Measurements from ENCODE around the gene MLANA.

DNA sequence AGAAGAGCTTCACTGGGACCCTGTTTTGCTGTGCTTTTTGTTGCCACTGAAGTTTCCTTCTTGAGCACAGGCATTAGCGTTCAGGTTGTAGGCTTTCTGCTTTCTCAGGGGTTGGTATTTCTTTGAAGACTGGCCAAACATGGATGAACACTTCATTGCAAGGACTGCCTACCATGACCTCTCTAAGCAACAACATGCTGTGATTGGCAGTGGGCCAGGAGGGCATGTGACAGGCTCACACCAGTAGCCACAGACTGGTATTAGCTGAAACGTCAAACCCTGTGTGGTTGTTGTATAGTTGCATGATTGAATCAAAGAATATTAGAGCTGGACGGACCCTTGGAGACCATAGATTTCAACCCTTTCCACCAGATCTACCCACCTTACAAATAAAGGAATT is 20.0 kb upstream of the MLANA start:
- TF ChIP-seq, protein P1, sequence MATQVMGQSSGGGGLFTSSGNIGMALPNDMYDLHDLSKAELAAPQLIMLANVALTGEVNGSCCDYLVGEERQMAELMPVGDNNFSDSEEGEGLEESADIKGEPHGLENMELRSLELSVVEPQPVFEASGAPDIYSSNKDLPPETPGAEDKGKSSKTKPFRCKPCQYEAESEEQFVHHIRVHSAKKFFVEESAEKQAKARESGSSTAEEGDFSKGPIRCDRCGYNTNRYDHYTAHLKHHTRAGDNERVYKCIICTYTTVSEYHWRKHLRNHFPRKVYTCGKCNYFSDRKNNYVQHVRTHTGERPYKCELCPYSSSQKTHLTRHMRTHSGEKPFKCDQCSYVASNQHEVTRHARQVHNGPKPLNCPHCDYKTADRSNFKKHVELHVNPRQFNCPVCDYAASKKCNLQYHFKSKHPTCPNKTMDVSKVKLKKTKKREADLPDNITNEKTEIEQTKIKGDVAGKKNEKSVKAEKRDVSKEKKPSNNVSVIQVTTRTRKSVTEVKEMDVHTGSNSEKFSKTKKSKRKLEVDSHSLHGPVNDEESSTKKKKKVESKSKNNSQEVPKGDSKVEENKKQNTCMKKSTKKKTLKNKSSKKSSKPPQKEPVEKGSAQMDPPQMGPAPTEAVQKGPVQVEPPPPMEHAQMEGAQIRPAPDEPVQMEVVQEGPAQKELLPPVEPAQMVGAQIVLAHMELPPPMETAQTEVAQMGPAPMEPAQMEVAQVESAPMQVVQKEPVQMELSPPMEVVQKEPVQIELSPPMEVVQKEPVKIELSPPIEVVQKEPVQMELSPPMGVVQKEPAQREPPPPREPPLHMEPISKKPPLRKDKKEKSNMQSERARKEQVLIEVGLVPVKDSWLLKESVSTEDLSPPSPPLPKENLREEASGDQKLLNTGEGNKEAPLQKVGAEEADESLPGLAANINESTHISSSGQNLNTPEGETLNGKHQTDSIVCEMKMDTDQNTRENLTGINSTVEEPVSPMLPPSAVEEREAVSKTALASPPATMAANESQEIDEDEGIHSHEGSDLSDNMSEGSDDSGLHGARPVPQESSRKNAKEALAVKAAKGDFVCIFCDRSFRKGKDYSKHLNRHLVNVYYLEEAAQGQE (IDR thresholded peaks at IDR 0.05; ENCODE audit: insufficient read depth in 1 of 2, low read depth in 2 of 2, low read length in 2 of 2), result no peak
- no peak for TF ChIP-seq TAF1 (IDR thresholded peaks at IDR 0.05; ENCODE audit: borderline replicate concordance, insufficient read depth, low read length)
- TF ChIP-seq FOXP2 (optimal IDR thresholded peaks at IDR 0.05; ENCODE audit: borderline replicate concordance, extremely low read depth, extremely low read length, insufficient read depth), result no peak
- no peak for TF ChIP-seq SIN3A (IDR thresholded peaks at IDR 0.05; ENCODE audit: borderline replicate concordance, insufficient read depth, low read length)
- no peak for TF ChIP-seq POLR2AphosphoS5 (IDR thresholded peaks at IDR 0.05; ENCODE audit: low read depth, low read length)

Data from PFSK-1 (cell line).